ENCODE results near the gene ANKRD36B.
"Not testable (repeated sequence)": the region's sequence is repeated elsewhere in the genome, so short reads cannot be mapped to it uniquely, and the experiment has no call there.

Gene ANKRD36B

DNA sequence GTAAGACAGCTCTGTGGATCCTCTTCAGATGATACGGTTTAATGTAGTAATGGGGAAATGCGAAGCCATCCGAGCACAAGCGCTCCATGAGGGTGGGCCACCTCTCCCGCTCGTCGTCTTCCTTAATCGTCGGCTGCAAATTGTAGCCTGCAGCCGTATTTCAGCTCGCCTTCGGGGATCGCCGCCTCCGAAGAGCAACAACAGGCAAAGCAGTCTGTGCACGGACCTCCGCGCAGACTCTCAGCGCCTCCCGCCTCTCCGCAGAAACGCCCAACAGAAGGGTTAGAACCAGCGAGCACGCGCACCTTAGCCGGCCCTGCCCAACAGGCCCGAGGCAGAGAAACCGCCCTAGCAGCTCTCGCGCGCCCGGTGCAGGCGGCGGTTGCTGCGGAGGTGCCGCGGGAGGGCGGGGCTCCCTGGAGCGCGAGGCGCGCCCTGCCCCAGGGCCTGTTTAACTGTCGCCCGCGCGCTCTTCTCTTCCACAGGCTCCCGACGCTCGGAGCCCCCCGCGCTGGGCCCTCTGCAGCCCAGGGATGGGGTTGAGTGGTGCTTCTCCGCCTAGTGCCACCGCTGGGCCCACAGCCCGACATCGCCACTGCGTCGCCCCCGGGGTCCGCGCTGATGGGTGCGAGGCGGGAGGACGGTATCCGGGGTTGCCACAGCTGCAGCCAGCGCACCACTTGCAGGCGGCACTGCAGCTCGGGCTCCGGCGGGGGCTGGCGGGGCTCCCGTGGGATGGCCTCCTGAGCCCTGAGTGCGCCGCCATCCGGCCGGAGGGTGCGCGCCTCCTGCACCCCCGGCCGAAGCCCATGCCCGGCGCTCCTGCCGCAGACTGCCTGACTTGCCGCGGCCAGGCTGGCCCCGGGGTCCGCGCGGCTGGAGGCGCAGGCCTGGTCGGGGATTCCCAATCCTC lies at the start of gene ANKRD36B:
Gene ANKRD36B (minus strand): TSS at position 280 of the 913 bp plus-strand sequence. CDS start 192 bp downstream, at position 88.
- peak; percentile 58 to 63 for DNase-seq

DNA sequence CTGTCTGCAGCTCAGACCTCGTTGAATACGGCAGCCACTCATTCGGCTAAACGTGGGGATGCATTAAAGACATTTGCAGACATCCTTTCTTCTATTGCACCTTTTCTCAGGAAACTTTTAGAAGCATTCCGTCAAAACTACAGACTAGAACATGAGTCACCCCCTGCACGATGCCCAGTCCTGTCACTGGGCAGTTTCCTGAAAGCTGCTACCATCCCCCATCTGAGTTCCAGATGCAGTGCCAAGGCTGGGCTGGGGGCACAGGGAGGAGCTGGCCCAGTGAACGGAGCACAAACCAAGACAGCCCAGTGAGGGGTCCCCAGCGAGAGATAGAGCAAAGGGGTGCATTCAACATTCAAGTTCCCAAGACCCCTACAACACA lies 36.4 kb upstream of the ANKRD36B start:
- DNase-seq, result not testable (repeated sequence)

DNA sequence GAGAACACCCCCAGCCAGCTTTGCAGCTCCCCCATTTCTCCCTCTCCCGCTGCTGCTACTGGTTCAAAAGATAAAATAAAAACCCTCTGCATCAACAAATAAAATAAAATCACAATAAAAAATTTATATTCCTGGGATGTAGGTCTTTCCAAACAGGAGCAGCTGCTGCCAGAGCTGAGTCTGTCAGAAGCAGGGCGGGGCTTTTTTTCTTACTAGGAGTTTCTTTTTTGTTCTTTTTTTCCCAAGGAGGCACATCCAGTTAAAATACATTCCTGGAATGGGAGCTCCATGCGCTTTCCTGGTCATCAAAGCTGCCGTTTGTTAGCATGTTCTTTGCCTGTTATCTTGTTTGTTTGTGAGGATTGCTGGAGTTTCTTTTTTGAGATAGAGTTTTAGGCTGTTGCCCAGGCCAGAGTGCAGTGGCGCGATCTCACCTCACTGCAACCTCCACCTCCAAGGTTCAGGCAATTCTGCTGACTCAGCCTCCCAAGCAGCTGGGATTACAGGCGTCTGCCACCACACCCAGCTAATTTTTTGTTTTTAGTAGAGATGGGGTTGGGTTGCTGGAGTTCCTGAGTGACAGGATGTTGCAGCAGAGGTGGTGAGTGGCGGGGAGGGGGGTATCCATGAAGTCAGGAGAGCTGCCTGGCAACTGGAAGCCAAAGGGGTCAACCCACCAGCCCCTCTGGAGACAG lies 35.8 kb upstream of the ANKRD36B start:
- DNase-seq, result not testable (repeated sequence)

DNA sequence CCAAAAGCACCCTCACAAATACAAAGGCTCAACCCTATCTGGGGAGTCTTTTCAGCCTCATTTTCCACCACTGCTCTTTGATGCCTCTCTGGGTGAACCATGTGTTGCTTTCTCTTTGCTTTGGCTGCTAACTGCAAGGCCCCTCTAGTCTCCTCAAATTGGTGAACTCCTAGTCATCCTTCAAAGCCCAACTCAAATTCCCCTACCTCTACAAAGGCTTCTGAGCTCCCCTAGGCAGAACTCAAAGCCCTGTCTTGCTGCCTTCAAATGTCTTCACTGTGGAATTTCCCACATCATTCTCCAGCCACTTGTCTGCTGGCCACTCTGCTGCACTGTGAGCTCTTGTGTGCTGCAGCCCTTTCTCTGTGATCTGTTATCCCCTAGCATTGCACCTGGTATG lies 33.3 kb upstream of the ANKRD36B start:
- DNase-seq, result not testable (repeated sequence)

DNA sequence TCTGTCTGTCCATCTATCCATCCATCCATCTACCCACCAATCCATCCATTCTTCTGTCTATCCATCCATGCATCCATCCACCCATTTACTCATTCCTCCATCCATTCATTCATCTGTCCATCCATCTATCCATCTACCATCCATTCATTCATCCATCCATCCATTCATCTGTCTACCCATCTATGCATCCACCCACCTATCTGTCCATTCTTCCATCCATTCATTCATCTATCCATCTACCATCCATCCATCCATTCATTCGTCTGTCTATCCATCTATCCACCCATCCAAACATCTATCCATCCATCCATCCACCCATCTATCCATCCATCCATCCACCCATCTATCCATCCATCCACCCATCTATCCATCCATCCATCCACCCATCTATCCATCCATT lies 30.8 kb upstream of the ANKRD36B start:
- not testable (repeated sequence) for DNase-seq

DNA sequence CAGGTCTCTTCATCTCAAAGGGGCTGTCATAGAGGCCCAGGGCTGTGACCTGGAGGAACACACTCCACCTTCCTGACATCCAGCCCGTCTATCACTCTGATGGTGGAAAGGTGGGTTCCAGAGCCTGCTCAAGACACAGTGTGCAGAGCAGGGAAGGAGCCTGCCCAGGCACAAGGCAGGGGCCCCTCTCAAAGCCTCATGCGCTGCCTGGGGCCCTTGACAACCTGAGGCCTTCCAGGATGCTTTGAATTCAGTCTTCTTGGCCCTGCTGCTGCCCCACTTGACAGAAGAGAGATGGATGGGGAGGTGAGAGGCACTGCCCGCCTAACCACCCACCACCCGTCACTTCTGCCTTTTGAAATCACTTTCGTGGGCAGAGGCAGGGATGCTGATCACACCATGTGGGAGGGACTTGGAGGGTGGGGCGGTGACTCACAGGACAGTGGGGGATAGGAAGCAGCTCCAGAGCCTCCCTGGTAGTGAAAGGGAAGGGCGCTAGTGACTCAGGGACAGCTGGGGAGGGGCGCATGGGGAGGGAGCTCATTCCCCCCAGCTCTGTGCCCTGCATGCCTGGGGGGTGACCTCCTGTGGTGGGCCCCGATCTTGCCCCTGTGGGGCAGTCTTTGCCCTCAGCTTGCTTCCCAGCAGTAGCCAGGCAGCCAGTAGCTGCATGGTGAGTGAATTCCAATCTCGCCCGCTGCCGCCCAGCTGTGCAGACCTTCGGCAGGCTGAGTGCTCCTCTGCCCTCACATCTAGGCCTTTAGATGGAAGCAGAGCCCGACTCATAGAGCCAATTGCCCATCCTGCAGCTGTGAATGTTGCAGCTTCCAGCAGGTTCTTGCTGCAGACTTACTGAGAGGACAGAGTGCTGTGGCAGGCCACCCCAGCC lies 29.5 kb upstream of the ANKRD36B start:
- DNase-seq, result not testable (repeated sequence)

DNA sequence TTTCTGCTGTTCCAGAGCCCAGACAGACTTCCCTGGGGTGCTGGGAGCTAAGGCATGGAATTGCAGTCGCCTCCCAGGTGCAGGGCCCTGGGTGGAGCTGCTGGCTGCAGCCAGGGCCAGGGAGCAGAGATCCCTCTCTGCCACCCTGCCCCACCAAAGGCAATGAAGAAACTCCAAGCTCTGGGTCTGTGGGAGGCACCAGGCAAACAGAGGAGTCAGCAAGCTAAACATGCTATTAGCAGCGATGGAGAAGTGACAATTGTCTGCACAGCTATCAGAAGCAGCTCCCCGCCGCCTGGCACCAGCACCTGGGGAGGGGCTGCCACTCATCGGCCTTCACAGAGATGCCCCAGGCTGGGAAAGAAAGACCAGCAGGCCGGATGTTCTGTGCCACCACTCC lies 28.2 kb upstream of the ANKRD36B start:
- DNase-seq, result no peak

DNA sequence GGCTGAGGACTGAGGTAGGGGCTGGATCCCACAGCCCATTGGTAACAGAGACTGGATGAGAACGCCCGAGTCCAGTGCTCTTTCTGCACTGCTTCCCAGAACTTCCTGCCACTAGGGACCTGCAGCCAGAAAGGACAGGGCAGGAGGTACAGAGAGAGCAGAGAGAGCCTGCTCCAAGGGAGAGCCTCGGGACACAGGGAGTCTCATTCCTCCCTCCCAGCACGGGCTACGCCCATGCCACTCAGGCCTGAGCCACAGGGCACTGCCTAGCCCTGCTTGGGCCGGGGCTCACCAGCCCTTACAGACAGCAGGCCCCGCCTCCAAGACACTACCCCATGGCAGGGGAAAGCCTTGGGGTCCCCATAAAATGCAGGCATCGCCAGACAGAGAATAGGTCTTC lies 26.1 kb upstream of the ANKRD36B start:
- not testable (repeated sequence) for DNase-seq

DNA sequence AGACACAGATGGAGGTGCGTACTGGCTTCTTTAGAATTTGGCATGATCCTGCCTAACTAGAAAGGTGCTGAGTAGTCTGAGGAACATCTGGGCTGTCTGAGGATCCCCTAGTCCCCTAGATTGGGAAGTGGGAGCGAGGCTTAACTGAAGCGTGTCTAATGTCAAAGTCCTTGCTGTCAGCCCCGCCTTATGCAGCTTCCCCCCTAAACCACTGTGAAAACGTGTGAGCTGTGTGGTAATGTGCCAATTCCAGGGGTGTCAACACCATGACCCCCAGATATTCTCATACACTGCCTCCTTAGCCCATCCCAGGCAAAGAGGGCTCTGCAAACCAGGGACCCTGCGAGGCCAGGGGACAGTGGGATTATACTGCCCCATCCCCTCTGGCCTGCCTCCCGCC lies 22.2 kb upstream of the ANKRD36B start:
- DNase-seq, result not testable (repeated sequence)

DNA sequence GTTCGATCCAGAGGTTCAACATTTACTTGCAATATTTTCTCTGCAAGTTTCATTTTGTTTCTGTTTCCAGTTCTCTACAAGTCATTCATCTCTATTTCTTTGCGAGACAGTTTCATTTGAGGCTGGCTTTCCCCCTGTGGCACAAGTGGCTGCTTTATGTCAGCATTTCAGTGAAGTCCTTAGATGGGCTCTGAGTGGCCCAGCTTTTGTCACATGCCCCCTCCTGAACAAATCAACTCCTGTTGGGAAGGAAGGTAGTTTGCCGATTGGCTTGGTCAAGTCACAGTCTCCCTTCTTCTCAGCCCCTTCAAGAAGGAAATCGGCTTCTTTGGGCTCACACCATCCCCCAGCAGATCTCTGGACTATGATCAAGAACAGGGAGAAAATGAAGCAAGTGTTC lies 19.1 kb upstream of the ANKRD36B start:
- DNase-seq, result not testable (repeated sequence)

DNA sequence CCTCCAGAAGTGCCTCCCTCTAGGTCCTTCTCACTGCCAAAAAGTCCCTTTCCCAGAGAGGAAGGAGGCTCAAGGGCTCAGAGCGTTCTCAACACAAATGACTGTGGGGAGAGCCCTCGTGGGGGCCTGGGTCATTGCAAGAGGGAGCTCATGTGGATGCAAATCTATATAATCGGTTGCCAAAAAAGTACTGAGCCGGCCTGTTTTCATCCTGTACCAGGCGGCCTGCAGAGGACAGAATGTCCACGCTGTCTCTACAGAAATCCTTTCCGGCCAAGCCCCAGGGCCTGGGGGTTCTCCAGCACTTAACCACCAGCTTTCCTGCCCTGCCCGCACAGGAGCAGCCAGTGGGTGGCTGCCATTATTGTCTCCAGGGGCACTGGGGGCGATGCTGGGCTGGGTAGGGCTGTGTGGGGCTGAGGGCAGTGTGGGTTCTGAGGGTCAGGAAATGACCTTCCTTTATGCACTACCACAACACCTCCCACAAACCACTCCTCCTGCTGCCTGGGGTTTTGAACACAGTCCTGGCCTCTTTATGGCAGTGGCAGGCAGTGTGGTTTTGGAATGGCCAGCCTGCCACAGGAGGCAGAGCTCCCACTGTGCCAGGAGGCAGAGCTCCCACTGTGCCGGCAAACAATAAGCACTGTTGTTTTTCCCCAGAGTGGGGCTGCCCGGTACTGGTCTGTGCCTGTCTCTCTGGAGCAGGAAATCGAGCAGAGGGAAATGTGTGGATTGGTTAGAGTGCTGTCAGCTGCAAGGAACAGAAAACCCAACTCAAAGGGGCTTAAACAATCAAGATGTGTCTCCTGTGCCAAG lies 16.1 kb upstream of the ANKRD36B start:
- not testable (repeated sequence) for DNase-seq

DNA sequence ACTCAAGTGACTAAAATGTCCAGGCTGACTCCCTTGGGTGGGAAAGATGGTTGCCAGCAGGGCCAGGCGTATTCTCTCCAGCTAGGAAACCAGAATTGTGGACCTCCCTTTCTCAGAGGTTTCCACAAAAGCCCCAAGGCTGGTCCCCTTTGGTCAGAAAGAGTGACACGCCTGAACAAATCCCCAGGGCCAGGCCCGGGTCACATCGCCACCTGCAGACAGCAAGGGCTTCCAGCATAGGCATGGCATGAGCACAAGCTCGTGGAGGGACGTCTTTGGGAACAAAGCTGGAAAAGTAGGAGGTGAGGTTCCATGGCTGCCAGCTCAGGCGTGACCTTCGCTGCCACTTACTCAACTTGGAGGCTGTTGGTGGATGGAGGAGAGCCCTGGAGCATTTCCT lies 15.4 kb upstream of the ANKRD36B start:
- DNase-seq, result not testable (repeated sequence)

DNA sequence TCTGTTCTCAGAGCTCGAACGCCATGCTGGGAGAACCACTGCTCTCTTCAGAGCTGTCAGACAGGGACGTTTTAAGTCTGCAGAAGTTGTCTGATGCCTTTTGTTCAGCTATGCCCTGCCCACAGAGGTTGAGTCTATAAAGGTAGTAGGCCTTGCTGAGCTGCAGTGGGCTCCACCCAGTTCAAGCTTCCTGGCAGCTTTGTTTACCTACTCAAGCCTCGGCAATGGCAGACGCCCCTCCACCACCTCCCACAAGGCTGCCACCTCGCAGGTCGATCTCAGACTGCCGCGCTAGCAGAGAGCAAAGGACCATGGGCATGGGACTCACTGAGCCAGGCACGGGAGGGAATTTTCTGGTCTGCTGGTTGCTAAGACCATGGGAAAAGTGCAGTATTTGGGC lies 11.9 kb upstream of the ANKRD36B start:
- not testable (repeated sequence) for DNase-seq

DNA sequence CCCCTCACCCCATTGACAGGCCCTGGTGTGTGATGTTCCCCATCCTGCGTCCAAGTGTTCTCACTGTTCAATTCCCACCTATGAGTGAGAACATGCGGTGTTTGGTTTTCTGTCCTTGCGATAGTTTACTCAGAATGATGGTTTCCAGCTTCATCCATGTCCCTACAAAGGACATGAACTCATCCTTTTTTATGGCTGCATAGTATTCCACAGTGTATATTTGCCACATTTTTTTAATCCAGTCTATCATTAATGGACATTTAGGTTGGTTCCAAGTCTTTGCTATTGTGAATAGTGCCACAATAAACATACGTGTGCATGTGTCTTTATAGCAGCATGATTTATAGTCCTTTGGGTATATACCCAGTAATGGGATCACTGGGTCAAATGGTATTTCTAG lies 6.5 kb upstream of the ANKRD36B start:
- not testable (repeated sequence) for DNase-seq

DNA sequence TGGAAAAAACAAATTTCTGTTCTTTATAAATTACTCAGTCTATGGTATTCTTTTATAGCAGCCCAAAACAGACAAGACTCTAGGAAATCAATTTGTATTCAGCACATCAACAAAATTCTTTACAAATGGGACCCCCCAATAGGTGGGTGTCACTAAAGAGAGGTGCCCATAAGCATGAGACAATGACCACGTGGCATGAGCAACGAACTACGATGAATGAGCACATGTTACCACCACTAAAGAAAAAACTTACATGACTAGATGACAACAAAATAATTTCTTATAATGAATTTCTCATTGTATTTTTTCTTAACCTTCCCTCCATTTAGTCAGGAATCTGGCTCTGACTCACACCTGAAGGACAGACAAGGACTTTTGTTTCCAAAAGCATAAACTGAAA lies 3.8 kb upstream of the ANKRD36B start:
- DNase-seq, result not testable (repeated sequence)

DNA sequence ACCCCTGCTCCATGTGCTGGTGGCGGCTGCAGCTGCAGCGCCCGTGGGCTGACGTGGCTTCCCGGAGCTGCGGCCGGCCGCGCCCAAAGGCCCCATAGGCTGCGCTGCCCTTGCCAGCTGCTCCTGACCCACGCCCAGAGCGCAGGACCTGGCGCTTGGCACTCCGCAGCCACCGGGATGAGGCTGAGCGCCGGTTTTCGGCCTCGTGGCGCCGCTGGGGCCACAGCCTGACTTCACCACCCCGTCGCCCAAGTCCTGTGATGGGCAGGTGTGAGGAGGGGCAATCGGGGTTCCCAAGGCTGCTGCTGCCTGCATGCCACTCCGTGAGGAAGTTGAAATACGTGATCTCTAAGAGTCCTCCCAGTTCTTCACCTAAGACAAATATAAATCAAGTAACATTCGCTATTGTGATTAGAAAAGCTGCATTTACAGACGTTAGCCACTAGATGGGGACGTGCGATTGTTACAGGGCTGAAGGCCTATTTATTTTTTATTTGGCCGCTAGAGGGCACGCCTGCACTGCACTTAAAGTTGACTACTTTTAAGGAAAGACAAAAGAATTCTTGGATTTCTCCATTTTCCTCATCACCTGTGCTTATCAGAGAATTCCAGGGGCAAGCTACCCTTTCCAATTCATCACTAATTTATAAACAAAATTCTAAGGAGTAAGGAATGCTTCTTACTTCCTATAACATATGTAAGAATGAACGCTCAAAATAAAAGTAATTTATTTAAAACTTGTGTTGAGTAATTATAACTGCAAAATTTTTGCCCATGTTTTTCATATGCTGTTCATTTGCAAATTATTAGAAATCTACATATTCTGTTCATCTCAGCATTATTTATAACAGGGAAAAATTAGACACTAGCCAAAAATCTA lies 1.1 kb upstream of the ANKRD36B start:
- DNase-seq, result peak; percentile 65 to 68

DNA sequence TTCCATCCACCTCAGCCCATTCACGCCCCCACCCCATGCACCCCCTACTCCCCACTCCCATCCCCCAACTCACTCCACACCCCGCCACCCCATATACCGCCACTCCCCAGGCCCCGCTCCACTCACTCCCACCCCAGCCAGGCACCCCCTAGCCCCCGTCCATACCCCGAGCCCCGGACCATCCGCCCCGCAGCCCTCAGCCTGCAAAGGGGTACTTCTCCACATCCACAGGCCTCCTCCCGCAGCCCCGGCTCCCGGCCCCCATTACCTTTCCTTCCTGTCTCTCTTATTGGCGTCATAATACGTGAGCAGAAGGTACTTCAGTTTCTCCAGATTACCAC lies 450 bp downstream of the ANKRD36B start:
- DNase-seq, result not testable (repeated sequence)

DNA sequence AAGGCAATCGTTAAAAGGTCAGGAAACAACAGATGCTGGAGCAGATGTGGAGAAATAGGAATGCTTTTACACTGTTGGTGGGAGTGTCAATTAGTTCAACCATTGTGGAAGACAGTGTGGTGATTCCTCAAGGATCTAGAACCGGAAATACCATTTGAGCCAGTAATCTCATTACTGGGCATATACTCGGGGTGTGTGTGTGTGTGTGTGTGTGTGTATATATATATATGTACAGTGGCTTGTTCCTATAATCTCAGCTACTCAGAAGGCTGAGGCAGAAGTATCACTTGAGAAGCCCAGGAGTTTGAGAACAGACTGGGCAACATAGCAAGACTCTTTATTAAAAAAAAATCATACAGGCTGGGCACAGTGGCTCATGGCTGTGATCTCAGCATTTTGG lies 24.0 kb downstream of the ANKRD36B start:
- not testable (repeated sequence) for DNase-seq

DNA sequence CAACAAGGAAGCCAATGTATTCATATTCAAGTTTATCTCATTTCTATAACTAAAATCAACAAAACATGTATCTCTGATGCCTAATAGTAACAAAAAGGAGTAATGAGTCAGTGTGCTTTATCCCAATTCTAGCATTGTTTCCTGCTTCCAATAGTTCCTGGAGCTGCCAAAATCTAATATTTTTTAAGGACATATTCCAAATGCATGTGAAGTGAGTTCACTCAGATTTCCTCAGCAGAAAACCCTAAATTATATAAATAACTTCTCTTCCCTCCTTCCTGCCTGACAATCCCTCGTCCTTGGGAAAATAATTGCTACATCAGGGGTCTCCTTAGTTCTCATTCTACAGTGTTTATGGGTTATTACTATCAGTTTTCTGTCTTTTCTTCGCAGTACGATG lies 37.3 kb downstream of the ANKRD36B start:
- DNase-seq, result not testable (repeated sequence)

DNA sequence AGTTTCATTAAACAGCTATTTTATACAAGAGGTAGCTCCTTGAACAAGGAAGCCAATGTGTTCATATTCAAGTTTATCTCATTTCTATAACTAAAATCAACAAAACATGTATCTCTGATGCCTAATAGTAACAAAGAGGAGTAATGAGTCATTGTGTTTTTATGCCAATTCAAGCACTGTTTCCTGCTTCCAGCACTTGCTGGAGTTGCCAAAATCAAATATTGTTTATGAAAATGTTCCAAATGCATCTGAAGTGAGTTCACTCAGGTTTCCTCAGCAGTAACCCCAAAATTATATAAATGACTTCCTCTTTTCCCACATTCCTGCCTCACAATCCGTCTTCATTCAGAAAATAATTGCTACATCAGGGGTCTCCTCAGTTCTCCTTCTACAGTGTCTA lies 39.2 kb downstream of the ANKRD36B start:
- not testable (repeated sequence) for DNase-seq

DNA sequence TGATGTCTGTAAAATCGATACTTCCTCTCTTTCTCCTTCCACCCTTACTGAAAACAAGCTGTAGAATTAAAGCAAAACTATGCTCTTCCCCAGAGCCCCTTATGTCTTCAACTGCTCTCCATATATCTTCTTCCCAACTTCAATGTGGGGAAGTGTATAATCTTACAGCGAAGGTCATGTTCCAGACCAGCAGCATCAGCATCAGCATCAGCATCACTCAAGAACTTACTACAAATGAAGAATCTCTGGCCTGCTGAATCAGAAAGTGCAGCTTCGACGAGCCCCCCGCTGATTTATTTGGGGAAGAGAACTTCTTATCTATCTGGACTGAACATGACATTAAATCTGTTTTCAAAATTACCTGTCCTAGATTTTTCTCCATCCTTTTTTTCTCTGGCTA lies 40.6 kb downstream of the ANKRD36B start:
- DNase-seq, result not testable (repeated sequence)
